AG04450 (cell line): ENCODE data around the gene TECRL. TPM values are rescaled to one million over a fixed set of nuclear protein-coding genes. Genes with fewer than 3 reads are reported as not detected.

Source experiments
- CTCF ChIA-PET: fragments of 300-600, 350-600 bp; formaldehyde crosslinking; extraction: SDS; loops from one replicate; lab custom pipeline; 2022; ENCODE audit warnings: antibody characterized with exemption, inconsistent platforms; lab: Charles Lee
- POLR2A ChIA-PET: fragments of 350-600 bp; formaldehyde crosslinking; extraction: SDS; loops from one replicate; lab custom pipeline; 2021; ENCODE audit warnings: antibody characterized with exemption, inconsistent platforms; lab: Yijun Ruan, JAX
- DNase-seq: peaks from one replicate; pipeline ENCODE4 v3.0.0-alpha.2; 2011; ENCODE audit warnings: low read depth, low spot score
- H3K27ac ChIP-seq: one replicate; pipeline ENCODE4 v1.5.1; 2012; ENCODE audit warnings: low read depth, low read length, control low read depth
- H3K27me3 ChIP-seq: one replicate; pipeline ENCODE4 v1.6.0; 2012; ENCODE audit warnings: low read length; ENCODE audit not compliant: control insufficient read depth, insufficient read depth
- H3K4me3 ChIP-seq: 2 replicates; pipeline ENCODE4 v1.5.1; 2011; ENCODE audit warnings: mild to moderate bottlenecking, low read depth, low read length, control low read depth
- H3K9me3 ChIP-seq: 2 replicates; pipeline ENCODE4 v1.5.1; 2012; ENCODE audit warnings: low read length; ENCODE audit not compliant: control insufficient read depth, insufficient read depth
- CTCF ChIP-seq: IDR thresholded peaks from 2 replicates; pipeline ENCODE4 v1.5.1; 2011; ENCODE audit warnings: low read depth, low read length, control low read depth, inconsistent platforms
- polyA plus RNA-seq: library from polyadenylated mRNA; depleted of rRNA; stranded (reverse); fragments of >200 nt; gene quantifications from 2 replicates; pipeline ENCODE4 v1.2.3, GENCODE V29; 2011
- small RNA-seq: library from RNA; depleted of rRNA; stranded (forward); fragments of <200 nt; gene quantifications from one replicate; pipeline ENCODE3, GENCODE V24; 2012; ENCODE audit warnings: low read depth; ENCODE audit not compliant: insufficient read length

Gene TECRL
- polyA plus RNA-seq, 1 experiment = not detected

GRCh38 chr4:64251781-64252180 is 157.5 kb downstream of the TECRL start:
- ChIA-PET POLR2A (no interaction called here), CTCF (no interaction called here)
- Histone ChIP-seq H3K4me3 (no peak overlapping the region), H3K27me3 (no peaks in the 10 kb centered on the region), H3K27ac (no peak overlapping the region), H3K9me3 (peaks cover 3% of the 10 kb centered on the region; the same call in 1 of the 2 replicates)
- TF ChIP-seq CTCF = no peak
- no peak for DNase-seq

DNA sequence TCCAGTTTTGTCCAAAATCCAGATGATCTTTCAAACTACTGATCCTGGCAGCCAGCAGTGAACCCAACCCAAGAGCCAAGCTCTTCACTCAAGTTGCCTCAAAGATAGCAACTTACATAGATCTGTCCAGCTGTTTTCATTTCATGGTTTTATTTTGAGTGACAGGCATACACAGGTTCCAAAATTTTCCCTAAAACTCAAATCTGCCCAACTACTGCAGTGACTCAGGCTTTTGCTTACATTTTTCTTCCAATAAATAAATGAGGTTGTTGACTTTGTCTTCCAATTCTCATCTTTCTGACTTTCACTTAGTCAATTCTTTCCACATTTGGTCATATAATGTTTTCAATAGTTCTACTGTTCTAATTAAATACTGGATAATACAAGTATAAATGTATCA is 158.8 kb downstream of the TECRL start:
- no peak for DNase-seq
- ChIA-PET CTCF (no interaction called here), POLR2A (no interaction called here)
- no peaks in the 10 kb centered on the region for H3K27me3 ChIP-seq
- no peak overlapping the region for H3K27ac ChIP-seq
- H3K9me3 ChIP-seq = peaks cover 3% of the 10 kb centered on the region; the same call in 1 of the 2 replicates
- TF ChIP-seq CTCF = no peak
- H3K4me3 ChIP-seq = no peak overlapping the region

- ChIA-PET CTCF (no interaction called here), POLR2A (no interaction called here)
- no peak overlapping the region for H3K4me3 ChIP-seq
- TF ChIP-seq CTCF = no peak
- H3K27ac ChIP-seq = no peak overlapping the region
- H3K27me3 ChIP-seq = no peaks in the 10 kb centered on the region
- H3K9me3 ChIP-seq = peaks cover 3% of the 10 kb centered on the region; the same call in 1 of the 2 replicates
- no peak for DNase-seq
Observed at GRCh38 chr4:64250061-64250460, 159.2 kb downstream of the TECRL start.

DNA sequence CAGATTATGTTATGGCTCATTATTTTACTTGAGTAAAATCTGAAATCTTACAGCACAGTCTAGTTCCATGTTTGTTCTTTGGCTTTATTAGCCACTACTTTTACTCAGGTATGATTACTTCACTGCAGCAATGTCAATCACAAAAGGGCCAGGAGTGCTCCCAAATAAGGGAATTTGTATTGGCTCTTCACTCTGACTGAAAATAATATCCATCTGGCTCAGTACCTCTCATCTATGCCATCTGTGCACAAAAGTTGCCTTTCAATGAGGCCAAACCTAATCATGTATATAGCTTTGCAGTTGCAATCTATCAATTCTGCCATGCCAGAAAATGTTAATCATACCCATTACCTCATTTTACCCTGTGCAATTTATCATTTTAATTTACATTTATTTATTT is 161.1 kb downstream of the TECRL start:
- ChIA-PET CTCF (no interaction called here), POLR2A (no interaction called here)
- peaks cover 3% of the 10 kb centered on the region; the same call in 1 of the 2 replicates for H3K9me3 ChIP-seq
- no peak overlapping the region for H3K27ac ChIP-seq
- no peak for TF ChIP-seq CTCF
- no peak for DNase-seq
- H3K27me3 ChIP-seq = no peaks in the 10 kb centered on the region
- H3K4me3 ChIP-seq = no peak overlapping the region

DNA sequence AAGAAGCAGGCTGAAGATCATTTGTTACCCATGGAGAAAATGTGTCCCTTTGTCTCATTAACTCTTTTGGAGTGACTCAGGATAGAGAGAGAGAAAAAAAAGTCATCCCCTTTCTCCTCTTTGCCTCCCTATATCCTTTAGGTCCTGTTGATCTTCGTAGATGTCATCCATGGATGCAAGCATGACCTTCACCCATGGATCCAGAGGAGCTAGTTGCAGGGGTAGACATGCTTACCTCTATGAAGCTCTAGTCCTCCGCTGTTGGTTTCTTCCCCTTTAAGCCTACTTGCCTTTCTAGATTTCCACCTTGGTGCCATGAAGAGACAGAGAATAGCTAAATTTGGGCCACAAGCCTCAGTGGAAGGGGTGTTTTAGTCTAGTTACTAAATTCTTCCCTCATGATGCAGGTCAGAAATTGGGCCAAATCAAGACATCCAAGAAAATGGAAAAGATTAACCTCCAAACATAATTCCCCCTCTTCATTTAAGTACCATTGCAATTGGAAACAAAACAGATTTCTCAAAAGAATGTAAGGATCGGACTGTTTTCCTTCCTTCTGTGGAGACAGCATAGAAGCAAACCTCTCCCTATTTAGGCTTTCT is 178.4 kb downstream of the TECRL start:
- ChIA-PET CTCF (no interaction called here), POLR2A (no interaction called here)
- DNase-seq = no peak
- H3K27ac ChIP-seq = no peak overlapping the region
- no peak for TF ChIP-seq CTCF
- no peak overlapping the region for H3K4me3 ChIP-seq
- no peaks in the 10 kb centered on the region for H3K27me3 ChIP-seq
- H3K9me3 ChIP-seq = peaks cover 24% of the 10 kb centered on the region

Small RNA genes lying within 50 kb of the gene (small RNA-seq; reads per million reads assigned to genes)
- not detected for gene RNU6-191P
